Muscle layer of colon (tissue), 2 donors: ENCODE measurements around the gene SNRNP25.

ENCODE experiments used
- H3K27ac ChIP-seq: one replicate; pipeline ENCODE4 v1.7.0; 2013; ENCODE audit warnings: low read depth, mild to moderate bottlenecking, low read length, moderate library complexity
- H3K27me3 ChIP-seq, 2 donors: one replicate each; pipeline ENCODE4 v1.7.0; 2013; ENCODE audit warnings: low read length in 2 of 2, mild to moderate bottlenecking in 2 of 2; ENCODE audit not compliant: insufficient read depth in 2 of 2, control insufficient read depth in 1 of 2
- H3K36me3 ChIP-seq: one replicate; pipeline ENCODE4 v1.7.0; 2013; ENCODE audit warnings: mild to moderate bottlenecking, low read length; ENCODE audit not compliant: insufficient read depth
- H3K4me1 ChIP-seq: one replicate; pipeline ENCODE4 v1.7.0; 2013; ENCODE audit warnings: mild to moderate bottlenecking, low read length; ENCODE audit not compliant: insufficient read depth
- H3K4me3 ChIP-seq, 2 donors: one replicate each; pipeline ENCODE4 v1.7.0; 2013; ENCODE audit warnings: low read length in 2 of 2, low read depth in 1 of 2, mild to moderate bottlenecking in 1 of 2, moderate library complexity in 1 of 2
- H3K9ac ChIP-seq: one replicate; pipeline ENCODE4 v1.7.0; 2013; ENCODE audit warnings: low read length
- H3K9me3 ChIP-seq: one replicate; pipeline ENCODE4 v1.7.0; 2013; ENCODE audit warnings: mild to moderate bottlenecking, low read length
- donor health status: abdominal sarcoma.
- donor health status: Adenocarcinoma of cecum.

The SNRNP25 gene

DNA sequence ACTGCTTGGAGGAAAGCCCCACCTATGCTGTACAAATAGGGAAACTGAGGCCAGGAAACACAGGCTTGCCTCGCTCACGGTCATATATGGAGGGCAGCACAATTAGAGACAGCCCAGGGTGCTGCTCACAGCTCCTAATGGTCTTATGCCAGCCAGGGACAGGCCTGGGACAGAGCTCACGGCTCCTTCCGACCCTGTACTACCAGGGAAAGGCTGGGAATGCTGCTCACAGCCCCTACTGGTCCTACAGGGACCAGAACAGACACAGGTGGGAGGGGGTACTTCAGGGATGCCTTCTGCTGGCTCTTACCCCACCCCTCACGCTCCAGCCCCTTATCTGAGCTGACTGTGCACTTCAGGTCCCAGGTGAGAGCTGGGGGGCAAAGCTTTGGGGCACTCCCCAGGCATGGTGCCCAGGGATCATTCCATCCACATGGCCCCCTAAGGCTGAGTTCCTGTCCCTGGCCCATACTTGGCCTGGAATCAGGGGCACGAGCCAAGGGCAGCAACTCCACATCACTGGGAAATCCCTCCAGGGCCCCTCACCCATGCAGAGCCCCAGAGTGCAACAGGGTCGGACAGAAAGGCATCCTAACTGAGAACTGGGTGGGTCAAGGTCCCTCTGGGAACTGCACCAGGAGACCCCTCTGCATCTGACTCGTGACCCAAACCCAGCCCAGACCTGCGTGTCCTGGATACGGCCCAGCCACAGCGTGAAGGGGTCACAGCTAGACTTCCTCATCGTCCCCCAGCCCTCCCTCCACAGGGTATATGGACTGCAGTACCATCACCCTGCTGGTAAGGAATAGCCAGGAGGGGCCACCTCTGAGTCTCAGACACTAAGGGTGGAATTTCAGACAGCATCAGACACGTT lies 12.9 kb downstream of the SNRNP25 start:
- no peaks in the 10 kb centered on the region for H3K27me3 ChIP-seq
- no peak overlapping the region for H3K9ac ChIP-seq
- no peak overlapping the region for H3K4me3 ChIP-seq
- H3K27ac ChIP-seq, result no peak overlapping the region
- H3K4me1 ChIP-seq, result peaks cover 43% of the 10 kb centered on the region
- no peaks in the 10 kb centered on the region for H3K9me3 ChIP-seq
- peaks cover 18% of the 10 kb centered on the region for H3K36me3 ChIP-seq

DNA sequence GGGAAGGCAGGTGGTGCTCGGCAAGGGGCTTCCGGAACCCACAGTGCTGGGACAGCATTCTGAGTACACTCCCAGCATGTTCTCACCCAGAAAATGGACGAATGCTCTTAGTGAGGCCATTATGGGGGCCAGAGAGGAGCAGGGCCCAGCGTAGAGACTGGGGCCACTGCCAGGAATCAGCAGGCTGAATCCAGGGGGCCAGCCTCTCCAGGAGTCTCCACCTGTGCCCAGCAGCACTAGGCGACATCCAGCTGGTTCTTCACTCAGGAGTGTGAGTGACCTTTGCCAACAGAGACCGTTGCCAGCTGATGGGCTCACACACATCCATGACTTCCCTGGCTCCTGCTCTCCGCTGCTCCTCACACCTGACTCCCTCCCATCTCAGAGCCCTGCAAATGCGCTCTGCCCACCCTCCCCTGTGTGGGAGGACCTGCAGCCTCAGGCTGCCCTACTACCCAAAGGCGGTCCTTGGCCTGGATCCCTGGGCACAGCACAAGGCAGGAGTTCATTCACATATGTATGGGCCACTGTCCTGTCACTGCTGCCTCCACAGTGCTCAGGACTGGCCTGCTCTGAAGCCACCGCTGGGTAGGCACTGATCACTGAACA lies 13.7 kb downstream of the SNRNP25 start:
- H3K4me3 ChIP-seq, result no peak overlapping the region
- H3K36me3 ChIP-seq, result peaks cover 18% of the 10 kb centered on the region
- H3K4me1 ChIP-seq, result peaks cover 43% of the 10 kb centered on the region
- H3K9me3 ChIP-seq, result no peaks in the 10 kb centered on the region
- no peaks in the 10 kb centered on the region for H3K27me3 ChIP-seq
- H3K9ac ChIP-seq, result no peak overlapping the region
- no peak overlapping the region for H3K27ac ChIP-seq

GRCh38 chr16:67884-68789 lies 14.5 kb downstream of the SNRNP25 start:
- H3K27ac ChIP-seq, result no peak overlapping the region

GRCh38 chr16:69181-69580 lies 15.6 kb downstream of the SNRNP25 start:
- H3K9ac ChIP-seq, result no peak overlapping the region
- no peak overlapping the region for H3K27ac ChIP-seq
- H3K4me1 ChIP-seq, result peaks cover 53% of the 10 kb centered on the region

More at GRCh38 chr16:67884-68789, 14.5 kb downstream of the SNRNP25 start:
- Histone ChIP-seq H3K9ac (no peak overlapping the region), H3K4me1 (peaks cover 49% of the 10 kb centered on the region), H3K36me3 (peaks cover 18% of the 10 kb centered on the region), H3K4me3 (no peak overlapping the region), H3K27me3 (no peaks in the 10 kb centered on the region), H3K9me3 (no peaks in the 10 kb centered on the region)

GRCh38 chr16:71210-71539 lies 17.5 kb downstream of the SNRNP25 start:
- H3K36me3 ChIP-seq, result no peaks in the 10 kb centered on the region
- H3K27me3 ChIP-seq, result no peaks in the 10 kb centered on the region
- peak overlapping the region; percentile 78 for H3K27ac ChIP-seq
- peak overlapping the region; percentile 72 for H3K9ac ChIP-seq
- no peaks in the 10 kb centered on the region for H3K9me3 ChIP-seq
- peak overlapping the region; percentile 60 to 61 for H3K4me3 ChIP-seq
- peaks cover 49% of the 10 kb centered on the region for H3K4me1 ChIP-seq

More at GRCh38 chr16:69181-69580, 15.6 kb downstream of the SNRNP25 start:
- H3K9me3 ChIP-seq, result no peaks in the 10 kb centered on the region
- H3K27me3 ChIP-seq, result no peaks in the 10 kb centered on the region
- no peak overlapping the region for H3K4me3 ChIP-seq
- peaks cover 8% of the 10 kb centered on the region for H3K36me3 ChIP-seq

DNA sequence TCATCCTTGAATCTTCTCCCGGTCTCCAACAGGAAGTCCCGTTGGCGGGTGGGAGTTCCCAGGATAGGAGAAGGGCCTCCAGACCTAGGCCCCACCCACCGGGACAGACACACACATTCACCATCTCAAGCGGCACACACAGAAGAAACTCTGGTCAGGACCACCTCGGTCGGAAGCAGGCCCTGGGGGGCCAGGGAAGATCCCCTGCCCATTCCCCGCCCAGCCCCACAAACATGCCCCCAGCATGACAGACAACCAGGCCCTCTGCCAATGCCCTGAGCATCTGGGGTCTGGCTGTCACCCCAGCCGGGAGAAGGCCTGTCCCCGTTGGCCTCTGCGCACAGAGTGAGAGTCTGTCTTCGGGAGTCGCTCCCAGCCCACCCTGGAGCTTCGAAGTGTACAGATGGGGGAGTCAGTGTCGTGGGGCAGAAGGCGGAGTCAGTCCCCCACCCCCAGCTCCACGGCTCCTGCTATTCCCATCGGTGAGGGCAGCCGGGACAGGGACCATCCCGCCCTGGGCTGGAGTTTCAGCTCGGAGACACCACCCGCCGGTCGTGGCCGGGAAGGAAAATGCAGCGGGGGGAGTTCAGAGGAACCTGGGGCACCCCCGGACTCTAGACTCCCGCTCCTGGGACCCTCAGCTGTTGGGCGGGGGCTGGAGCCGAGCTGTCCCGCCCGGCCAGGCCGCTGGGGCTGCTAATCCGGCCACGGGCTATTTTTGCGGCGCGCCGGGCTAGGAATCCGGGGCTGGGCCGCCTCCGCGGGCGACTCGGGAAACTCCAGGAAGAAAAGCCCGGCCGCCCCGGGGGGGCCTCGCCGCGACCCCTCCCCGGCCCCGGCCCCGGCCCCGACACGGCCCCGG lies 18.1 kb downstream of the SNRNP25 start:
- Histone ChIP-seq H3K9me3 (no peaks in the 10 kb centered on the region), H3K27ac (peak overlapping the region; percentile 78), H3K4me1 (peaks cover 49% of the 10 kb centered on the region), H3K36me3 (no peaks in the 10 kb centered on the region), H3K9ac (peak overlapping the region; percentile 72), H3K27me3 (no peaks in the 10 kb centered on the region), H3K4me3 (peak overlapping the region; percentile 60 to 61)

GRCh38 chr16:72561-73548 lies 19.2 kb downstream of the SNRNP25 start, which contains the start of gene RHBDF1:
Gene RHBDF1 (minus strand): TSS chr16:72631. CDS start chr16:65015, 7,616 bp downstream.
- peak within 1 kb of the TSS; percentile 60 to 61 for H3K4me3 ChIP-seq
- peaks cover 56% of the 10 kb centered on the region for H3K4me1 ChIP-seq
- H3K9ac ChIP-seq, result peak within 1 kb of the TSS; percentile 72
- H3K9me3 ChIP-seq, result no peaks in the 10 kb centered on the region
- H3K36me3 ChIP-seq, result no peaks in the 10 kb centered on the region
- H3K27me3 ChIP-seq, result no peaks in the 10 kb centered on the region
- peak within 1 kb of the TSS; percentile 78 for H3K27ac ChIP-seq

- Histone ChIP-seq H3K9me3 (no peaks in the 10 kb centered on the region), H3K36me3 (no peaks in the 10 kb centered on the region), H3K4me3 (no peak overlapping the region), H3K4me1 (peaks cover 59% of the 10 kb centered on the region), H3K27me3 (no peaks in the 10 kb centered on the region), H3K27ac (no peak overlapping the region), H3K9ac (no peak overlapping the region)
Measured at GRCh38 chr16:74051-74746, 20.6 kb downstream of the SNRNP25 start.

- H3K27ac ChIP-seq, result peak overlapping the region; percentile 50
- H3K9ac ChIP-seq, result no peak overlapping the region
- H3K27me3 ChIP-seq, result no peaks in the 10 kb centered on the region
- H3K9me3 ChIP-seq, result no peaks in the 10 kb centered on the region
- H3K4me1 ChIP-seq, result peaks cover 57% of the 10 kb centered on the region
- peaks cover 5% of the 10 kb centered on the region for H3K36me3 ChIP-seq
- H3K4me3 ChIP-seq, result no peak overlapping the region
Measured at GRCh38 chr16:74747-75334, 21.2 kb downstream of the SNRNP25 start.
